ENCODE data around the gene MIEN1. TPM values are rescaled to one million over a fixed set of nuclear protein-coding genes. Genes with fewer than 3 reads are reported as not detected.

Gene MIEN1
- total RNA-seq, 2 donors from 2014 or later, result 36.9 to 41.8 TPM

DNA sequence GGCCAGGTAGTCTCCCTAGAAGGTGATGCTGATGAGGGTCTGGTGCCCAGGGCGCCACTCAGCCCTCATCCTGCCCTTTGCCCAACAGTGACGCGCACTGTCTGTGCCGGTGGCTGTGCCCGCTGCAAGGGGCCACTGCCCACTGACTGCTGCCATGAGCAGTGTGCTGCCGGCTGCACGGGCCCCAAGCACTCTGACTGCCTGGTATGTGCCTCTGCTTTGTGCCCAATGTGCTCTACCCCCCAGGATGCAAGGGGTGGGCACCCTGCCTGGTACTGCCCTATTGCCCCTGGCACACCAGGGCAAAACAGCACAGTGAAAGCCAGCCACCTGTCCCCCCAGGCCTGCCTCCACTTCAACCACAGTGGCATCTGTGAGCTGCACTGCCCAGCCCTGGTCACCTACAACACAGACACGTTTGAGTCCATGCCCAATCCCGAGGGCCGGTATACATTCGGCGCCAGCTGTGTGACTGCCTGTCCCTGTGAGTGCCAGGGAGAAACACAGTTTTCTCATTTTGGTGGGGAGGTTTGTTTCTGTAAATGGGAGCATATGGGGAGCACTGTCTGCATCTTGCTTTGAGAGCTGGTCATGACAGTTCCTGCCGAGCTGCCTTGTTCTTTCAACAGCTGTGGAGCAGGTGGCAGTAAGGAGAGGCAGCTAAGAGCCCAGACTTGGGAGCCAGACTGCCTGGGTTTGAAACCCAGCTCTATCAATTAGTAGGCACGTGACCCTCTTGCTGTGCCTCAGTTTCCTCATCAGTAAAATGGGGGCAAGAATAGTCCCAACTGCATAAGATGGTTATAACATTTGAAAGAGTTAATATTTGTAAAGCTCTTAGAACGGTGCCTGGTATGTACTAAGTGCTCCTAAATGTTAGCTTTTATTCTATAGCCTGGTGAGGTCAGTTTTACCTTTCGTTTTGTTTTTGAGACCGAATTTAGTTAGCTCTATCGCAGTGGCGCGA lies 20.1 kb downstream of the MIEN1 start:
- no peaks in the 10 kb centered on the region for H3K9me3 ChIP-seq (ENCODE audit: control insufficient read depth, low read length, poor library complexity, severe bottlenecking)
- ATAC-seq, result no peak
- Mint-ChIP-seq H3K27ac (peak overlapping the region; percentile 16), H3K4me1 (peaks cover 13% of the 10 kb centered on the region), H3K36me3 (ENCODE audit: low read depth) (no peaks in the 10 kb centered on the region), H3K4me3 (no peak overlapping the region), H3K27me3 (no peaks in the 10 kb centered on the region)
- DNase-seq, result no peak

DNA sequence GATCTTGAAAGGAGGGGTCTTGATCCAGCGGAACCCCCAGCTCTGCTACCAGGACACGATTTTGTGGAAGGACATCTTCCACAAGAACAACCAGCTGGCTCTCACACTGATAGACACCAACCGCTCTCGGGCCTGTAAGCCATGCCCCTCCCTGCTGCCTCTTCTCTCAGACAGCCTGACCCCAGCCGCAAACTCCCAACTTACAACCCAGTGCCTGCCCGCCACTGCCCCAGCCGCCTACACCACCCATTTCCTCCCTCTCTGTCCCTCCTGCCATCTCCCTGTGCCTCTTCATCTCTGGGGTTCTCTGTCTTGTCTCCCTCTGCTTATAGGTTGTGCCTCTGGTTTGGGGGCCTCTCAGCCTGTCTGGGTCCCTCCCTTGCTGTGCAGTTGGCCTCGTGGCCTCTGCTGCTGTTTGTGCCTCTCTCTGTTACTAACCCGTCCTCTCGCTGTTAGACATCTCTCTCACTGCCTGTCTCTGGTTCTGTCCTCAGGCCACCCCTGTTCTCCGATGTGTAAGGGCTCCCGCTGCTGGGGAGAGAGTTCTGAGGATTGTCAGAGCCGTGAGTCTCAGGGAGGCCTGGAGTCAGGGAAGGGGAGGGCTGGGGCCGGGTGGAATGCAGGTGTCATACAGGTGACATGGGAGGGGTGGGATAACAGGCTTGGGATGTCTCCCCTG lies 20.9 kb downstream of the MIEN1 start:
- Mint-ChIP-seq H3K27me3 (no peaks in the 10 kb centered on the region), H3K4me3 (no peak overlapping the region), H3K4me1 (peaks cover 16% of the 10 kb centered on the region), H3K36me3 (ENCODE audit: low read depth) (no peaks in the 10 kb centered on the region), H3K27ac (peak overlapping the region; percentile 16)
- H3K9me3 ChIP-seq (ENCODE audit: control insufficient read depth, low read length, poor library complexity, severe bottlenecking), result no peaks in the 10 kb centered on the region
- ATAC-seq (no peak), DNase-seq (no peak)

DNA sequence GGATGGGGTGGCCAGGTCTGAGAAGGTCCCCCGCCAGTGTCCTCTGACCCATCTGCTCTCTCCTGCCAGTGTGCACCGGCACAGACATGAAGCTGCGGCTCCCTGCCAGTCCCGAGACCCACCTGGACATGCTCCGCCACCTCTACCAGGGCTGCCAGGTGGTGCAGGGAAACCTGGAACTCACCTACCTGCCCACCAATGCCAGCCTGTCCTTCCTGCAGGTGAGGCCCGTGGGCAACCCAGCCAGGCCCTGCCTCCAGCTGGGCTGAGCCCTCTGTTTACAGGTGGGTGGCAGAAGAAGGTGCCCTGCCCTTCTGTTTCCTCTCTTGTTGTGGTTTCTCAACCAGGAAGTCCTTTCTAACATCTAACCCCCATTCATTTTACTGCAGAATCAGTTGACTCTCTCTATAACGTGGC lies 23.4 kb downstream of the MIEN1 start:
- peaks cover 3% of the 10 kb centered on the region for H3K36me3 Mint-ChIP-seq (ENCODE audit: low read depth)
- H3K4me3 Mint-ChIP-seq, result peak overlapping the region; percentile 62
- peaks cover 17% of the 10 kb centered on the region for H3K4me1 Mint-ChIP-seq
- ATAC-seq (peak; percentile 62), DNase-seq (no peak)
- peak overlapping the region; percentile 77 for H3K27ac Mint-ChIP-seq
- H3K27me3 Mint-ChIP-seq, result no peaks in the 10 kb centered on the region
- no peaks in the 10 kb centered on the region for H3K9me3 ChIP-seq (ENCODE audit: control insufficient read depth, low read length, poor library complexity, severe bottlenecking)

DNA sequence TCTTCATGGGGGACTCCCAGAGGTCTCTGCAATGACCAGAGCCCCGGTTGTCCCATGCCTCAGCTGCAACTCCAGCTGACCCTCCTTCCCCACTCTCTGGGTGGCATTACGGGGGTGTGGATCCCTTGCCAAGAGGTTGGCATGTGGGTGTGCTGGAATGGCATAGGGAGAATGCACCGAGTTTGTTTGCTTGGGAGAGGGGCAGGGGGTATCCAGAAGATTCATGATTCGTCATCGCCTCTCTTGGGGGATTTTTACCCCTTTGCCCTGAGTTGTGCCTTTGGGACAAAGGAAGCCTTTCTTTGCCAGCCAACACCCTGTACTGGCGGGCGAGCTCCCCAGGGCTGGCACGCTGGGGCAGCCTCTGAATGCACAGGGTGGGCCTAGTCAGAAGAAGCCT lies 23.9 kb downstream of the MIEN1 start:
- DNase-seq, result no peak
- Mint-ChIP-seq H3K27ac (no peak overlapping the region), H3K4me1 (peaks cover 17% of the 10 kb centered on the region), H3K36me3 (ENCODE audit: low read depth) (peaks cover 3% of the 10 kb centered on the region), H3K27me3 (peaks cover 4% of the 10 kb centered on the region), H3K4me3 (no peak overlapping the region)
- H3K9me3 ChIP-seq (ENCODE audit: control insufficient read depth, low read length, poor library complexity, severe bottlenecking), result no peaks in the 10 kb centered on the region
- ATAC-seq, result no peak

DNA sequence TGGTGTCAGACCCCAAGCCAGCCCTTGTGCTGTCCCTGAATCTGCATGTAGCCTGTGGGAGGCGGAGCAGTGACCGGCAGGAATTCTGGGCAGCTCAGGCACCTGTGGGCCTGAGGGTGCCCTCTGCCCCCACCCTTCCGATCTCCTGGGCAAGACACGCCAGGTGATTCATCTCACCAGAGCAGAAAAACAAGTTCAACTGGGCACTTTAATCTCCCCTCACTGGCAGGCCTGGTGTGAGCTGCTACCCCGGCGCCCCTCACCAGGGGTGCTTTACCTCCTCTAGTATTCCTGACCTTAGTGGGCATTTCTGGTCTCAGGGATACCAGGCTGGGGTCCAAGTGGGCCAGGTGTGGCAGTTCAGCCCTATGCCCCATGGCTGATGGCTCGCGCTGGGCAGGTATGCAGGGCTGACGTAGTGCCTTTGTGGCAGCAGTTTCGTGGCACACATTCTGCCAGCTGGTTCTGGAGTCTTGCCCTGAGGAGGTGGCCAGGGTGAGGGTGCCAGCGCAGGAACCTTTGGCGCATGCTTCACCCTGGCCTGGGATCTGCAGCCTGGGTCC lies 24.5 kb downstream of the MIEN1 start:
- peaks cover 6% of the 10 kb centered on the region for H3K36me3 Mint-ChIP-seq (ENCODE audit: low read depth)
- no peaks in the 10 kb centered on the region for H3K9me3 ChIP-seq (ENCODE audit: control insufficient read depth, low read length, poor library complexity, severe bottlenecking)
- peaks cover 17% of the 10 kb centered on the region for H3K4me1 Mint-ChIP-seq
- DNase-seq (no peak), ATAC-seq (no peak)
- no peak overlapping the region for H3K27ac Mint-ChIP-seq
- H3K4me3 Mint-ChIP-seq, result no peak overlapping the region
- peaks cover 10% of the 10 kb centered on the region for H3K27me3 Mint-ChIP-seq

DNA sequence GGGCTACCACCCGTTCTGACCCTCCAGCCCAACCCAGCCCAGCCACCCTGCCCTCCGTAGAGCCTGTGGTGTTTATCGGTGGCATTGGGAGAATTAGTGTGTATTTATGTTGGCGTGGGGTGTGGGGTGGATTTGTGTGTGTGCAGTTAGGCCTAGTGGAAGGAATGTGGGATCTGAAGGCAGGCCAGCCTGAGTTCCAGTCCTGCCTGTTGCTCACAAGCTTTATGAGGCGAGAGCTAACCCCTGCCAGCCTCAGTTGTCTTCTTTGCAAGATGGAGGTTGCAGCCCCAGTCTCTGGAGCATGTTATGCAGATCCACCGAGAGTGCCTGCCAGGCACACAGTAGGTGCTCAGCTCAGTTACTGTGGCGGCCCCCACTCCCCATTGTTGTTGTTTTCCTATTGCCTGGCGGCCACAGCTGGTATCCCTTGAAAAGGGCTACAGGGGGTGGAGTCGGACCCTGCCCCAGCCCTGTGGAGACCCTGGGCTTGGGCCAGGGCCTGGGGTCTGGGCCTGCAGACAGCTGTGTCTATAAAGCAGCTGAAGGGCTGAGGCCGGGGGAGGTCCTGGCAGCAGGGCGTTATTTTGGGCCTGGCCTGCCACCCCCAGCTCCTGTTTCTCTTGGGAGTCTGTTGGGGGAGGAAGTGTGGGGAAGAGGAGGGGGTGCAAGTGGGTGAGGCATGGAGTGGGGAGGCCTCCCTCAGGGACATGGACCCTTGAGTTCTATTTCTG lies 25.3 kb downstream of the MIEN1 start:
- peaks cover 6% of the 10 kb centered on the region for H3K36me3 Mint-ChIP-seq (ENCODE audit: low read depth)
- peaks cover 17% of the 10 kb centered on the region for H3K4me1 Mint-ChIP-seq
- no peak overlapping the region for H3K4me3 Mint-ChIP-seq
- no peak overlapping the region for H3K27ac Mint-ChIP-seq
- peaks cover 12% of the 10 kb centered on the region for H3K27me3 Mint-ChIP-seq
- ATAC-seq (no peak), DNase-seq (no peak)
- H3K9me3 ChIP-seq (ENCODE audit: control insufficient read depth, low read length, poor library complexity, severe bottlenecking), result no peaks in the 10 kb centered on the region

DNA sequence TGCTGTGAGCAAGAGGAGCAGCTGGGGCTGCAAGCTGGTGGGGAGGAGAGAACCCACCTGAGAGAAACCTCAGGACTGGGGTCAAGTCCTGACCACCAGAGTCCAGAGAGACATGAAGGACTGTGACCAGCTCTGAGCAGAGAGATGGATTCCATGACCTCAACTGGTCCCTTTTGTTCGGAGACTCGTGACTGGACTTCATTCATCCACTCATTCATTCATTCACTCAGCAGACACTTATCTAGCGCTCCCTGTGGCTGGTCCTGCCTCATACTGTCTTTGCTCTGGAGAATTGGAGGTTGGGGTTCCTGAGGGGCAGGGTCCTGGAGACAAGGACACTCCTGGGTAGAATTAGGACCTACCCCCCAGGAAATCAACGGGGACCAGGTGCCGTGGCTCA lies 26.4 kb downstream of the MIEN1 start:
- DNase-seq (no peak), ATAC-seq (no peak)
- H3K4me3 Mint-ChIP-seq, result no peak overlapping the region
- H3K36me3 Mint-ChIP-seq (ENCODE audit: low read depth), result peaks cover 6% of the 10 kb centered on the region
- H3K4me1 Mint-ChIP-seq, result peaks cover 16% of the 10 kb centered on the region
- peaks cover 22% of the 10 kb centered on the region for H3K27me3 Mint-ChIP-seq
- peak overlapping the region; percentile 32 for H3K27ac Mint-ChIP-seq
- H3K9me3 ChIP-seq (ENCODE audit: control insufficient read depth, low read length, poor library complexity, severe bottlenecking), result no peaks in the 10 kb centered on the region

DNA sequence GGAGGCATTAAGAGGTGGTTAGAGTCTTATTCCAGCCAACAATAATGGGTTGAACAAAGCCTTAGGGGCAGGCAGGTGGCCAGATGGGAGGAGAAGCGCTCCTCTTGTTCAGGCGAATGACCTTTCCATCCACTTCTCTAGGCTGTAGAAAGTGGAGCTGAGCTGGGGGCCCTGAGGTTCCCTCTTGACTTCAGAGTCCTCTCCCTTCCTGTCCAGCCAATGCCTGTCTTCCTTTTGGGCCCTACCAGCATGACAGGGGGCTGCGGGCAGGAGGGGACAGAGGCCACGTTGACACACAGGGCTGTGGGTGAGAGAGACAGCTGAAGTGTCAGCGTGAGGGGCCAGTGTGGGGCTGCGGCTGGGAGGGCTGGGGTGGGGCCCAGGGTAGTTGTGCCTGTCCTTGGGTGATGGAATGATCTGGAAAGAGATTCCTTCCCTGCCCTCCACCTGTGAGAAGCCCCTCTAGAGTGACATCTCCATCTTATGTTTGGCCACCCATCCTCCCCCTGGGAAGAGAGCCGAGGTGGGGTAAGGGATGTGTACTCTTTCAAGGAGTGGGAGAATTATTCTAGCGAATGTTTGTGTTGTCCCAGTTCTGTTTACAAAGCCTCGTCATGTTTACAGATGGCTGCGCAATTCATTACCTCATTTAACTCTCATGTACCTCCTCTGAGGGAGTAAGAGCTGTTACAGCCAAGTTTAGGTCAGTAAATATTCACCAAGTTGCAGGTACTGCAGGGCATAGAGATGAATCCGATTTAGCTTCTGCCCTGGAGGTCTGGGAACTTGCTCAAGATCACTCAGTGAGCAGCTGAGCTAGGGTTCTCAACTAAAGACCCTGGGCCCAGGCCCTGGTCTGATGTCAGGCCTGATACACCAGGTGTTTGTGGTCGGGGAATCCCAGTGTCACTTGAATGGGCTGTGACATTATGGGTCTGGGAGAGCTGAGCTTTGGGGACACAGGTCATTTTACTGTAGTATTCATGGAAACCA lies 27.1 kb downstream of the MIEN1 start:
- H3K9me3 ChIP-seq (ENCODE audit: control insufficient read depth, low read length, poor library complexity, severe bottlenecking), result no peaks in the 10 kb centered on the region
- H3K36me3 Mint-ChIP-seq (ENCODE audit: low read depth), result peaks cover 7% of the 10 kb centered on the region
- no peak for DNase-seq
- peak; percentile 45 for ATAC-seq
- peaks cover 16% of the 10 kb centered on the region for H3K4me1 Mint-ChIP-seq
- H3K27ac Mint-ChIP-seq, result peak overlapping the region; percentile 32
- peaks cover 30% of the 10 kb centered on the region for H3K27me3 Mint-ChIP-seq
- no peak overlapping the region for H3K4me3 Mint-ChIP-seq

DNA sequence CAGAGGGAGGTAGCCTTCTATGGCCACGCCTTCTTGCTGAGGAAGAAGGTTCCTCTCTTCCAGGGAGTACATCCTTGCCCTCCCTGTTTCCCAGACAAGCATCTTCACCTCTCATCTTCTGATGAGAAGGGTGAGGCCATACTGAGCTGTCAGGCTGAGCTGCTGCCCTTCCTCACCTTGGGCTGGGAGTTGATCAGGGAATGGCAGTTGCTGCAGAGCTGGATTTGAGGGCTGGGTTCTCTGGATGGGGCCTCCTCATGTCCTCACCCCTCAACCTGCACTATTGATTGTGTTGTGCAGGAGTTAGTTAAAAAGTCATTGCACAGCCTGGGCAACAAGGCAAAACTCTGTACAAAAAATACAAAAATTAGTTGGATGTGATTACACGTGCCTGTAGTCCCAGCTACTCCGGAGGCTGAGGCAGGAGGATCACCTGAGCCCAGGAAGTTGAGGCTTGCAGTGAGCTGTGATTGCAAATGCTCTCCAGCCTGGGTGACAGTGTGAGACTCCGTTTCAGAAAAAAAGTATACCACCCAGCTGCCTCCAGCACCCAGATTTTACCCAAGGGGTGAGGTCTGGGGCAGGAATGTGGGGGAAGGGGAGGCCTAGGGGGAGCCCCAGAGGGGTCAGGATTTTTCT lies 28.4 kb downstream of the MIEN1 start:
- H3K4me1 Mint-ChIP-seq, result peaks cover 10% of the 10 kb centered on the region
- no peak for DNase-seq
- no peak overlapping the region for H3K4me3 Mint-ChIP-seq
- no peaks in the 10 kb centered on the region for H3K9me3 ChIP-seq (ENCODE audit: control insufficient read depth, low read length, poor library complexity, severe bottlenecking)
- H3K36me3 Mint-ChIP-seq (ENCODE audit: low read depth), result peaks cover 9% of the 10 kb centered on the region
- no peak for ATAC-seq
- no peak overlapping the region for H3K27ac Mint-ChIP-seq
- peaks cover 37% of the 10 kb centered on the region for H3K27me3 Mint-ChIP-seq

DNA sequence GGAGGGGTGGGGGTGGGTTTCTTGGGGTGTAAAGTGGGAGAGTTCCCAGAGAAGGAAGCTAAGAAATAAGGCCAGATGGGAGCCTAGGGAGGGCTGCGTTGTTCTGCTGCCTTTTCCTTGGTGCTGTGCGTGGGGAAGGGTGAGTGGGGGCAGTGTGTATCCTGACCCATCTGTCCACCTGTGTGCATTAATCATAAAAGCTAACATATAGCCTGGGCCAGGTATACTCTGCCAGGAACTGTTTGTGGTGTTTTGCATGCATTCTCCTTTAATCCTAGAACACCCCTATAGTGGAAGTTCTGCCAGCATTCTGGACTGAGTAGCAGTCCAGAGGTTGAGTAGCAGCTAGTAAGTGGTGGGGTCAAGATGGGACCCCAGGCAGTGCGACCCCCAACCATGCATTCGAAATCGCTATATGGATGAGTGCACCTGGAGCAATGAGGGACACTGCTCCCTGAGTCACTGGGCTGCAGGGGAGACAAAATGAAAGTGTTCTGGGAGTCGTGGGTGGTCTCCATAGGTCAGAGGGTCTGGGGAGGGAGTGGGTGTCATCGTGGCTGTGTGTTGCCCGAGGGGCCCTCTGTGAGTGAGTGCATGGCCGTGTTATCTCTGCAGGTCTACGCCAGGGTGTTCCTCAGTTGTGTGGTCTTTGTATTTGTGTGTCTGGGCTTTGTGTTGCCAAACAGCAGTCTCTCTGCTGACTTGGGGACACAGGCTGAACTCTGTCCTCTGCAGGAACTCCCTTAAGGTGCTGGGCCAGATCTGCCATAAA lies 29.1 kb downstream of the MIEN1 start:
- H3K4me1 Mint-ChIP-seq, result peaks cover 7% of the 10 kb centered on the region
- H3K27ac Mint-ChIP-seq, result no peak overlapping the region
- DNase-seq, result no peak
- ATAC-seq, result no peak
- H3K36me3 Mint-ChIP-seq (ENCODE audit: low read depth), result peaks cover 9% of the 10 kb centered on the region
- H3K4me3 Mint-ChIP-seq, result peak overlapping the region; percentile 33
- H3K9me3 ChIP-seq (ENCODE audit: control insufficient read depth, low read length, poor library complexity, severe bottlenecking), result no peaks in the 10 kb centered on the region
- peaks cover 37% of the 10 kb centered on the region for H3K27me3 Mint-ChIP-seq

All from T-helper 17 cell (primary cell).